Endothelial cell of umbilical vein (primary cell): ENCODE measurements around the gene APELA. TPM values are rescaled to one million over a fixed set of nuclear protein-coding genes. Genes with fewer than 3 reads are reported as not detected.

Experiments
- BruUV-seq: library from RNA; stranded (reverse); fragments of 400-500 nt; replicated peaks from 2 replicates; lab custom pipeline; 2021; lab: Mats Ljungman, UMichigan
- CTCF ChIA-PET: fragments of 300-600, 350-600 bp; sonication (Branson Sonifier 250); formaldehyde crosslinking; loops from one replicate; lab custom pipeline; 2021; ENCODE audit warnings: antibody characterized with exemption, inconsistent platforms; lab: Charles Lee
- POLR2A ChIA-PET: fragments of 300-600, 350-600 bp; sonication (Branson Sonifier 250); formaldehyde crosslinking; loops from one replicate; lab custom pipeline; 2021; ENCODE audit warnings: antibody characterized with exemption, inconsistent platforms; lab: Charles Lee
- DNase-seq: peaks from one replicate; pipeline ENCODE4 v3.0.0-alpha.2; 2011; ENCODE audit warnings: low read depth, low spot score
- FAIRE-seq: peaks from 2 replicates; lab custom pipeline; 2011; peaks lifted over from hg19 to GRCh38; lab: Jason Lieb, UNC
- H2AFZ ChIP-seq: 2 replicates; pipeline ENCODE4 v1.6.0; 2012; ENCODE audit warnings: low read depth, low read length, control low read depth, inconsistent platforms
- H3K27ac ChIP-seq: 2 replicates; pipeline ENCODE4 v1.5.1; 2011; ENCODE audit warnings: low read depth, mild to moderate bottlenecking, control low read depth, low read length, moderate library complexity; ENCODE audit not compliant: insufficient read depth
- H3K27me3 ChIP-seq, 2 experiments: 2 replicates each; pipeline versions ENCODE4 v1.6.0 to v1.6.1; 2011; ENCODE audit warnings: low read length in 2 of 2, mixed read lengths in 1 of 2; ENCODE audit not compliant: control insufficient read depth in 2 of 2, insufficient read depth in 2 of 2
- H3K36me3 ChIP-seq, 2 experiments: 2 replicates in 1 of 2; 3 replicates in 1 of 2; pipeline ENCODE4 v1.5.1; 2011; ENCODE audit warnings: low read length in 2 of 2, mild to moderate bottlenecking in 1 of 2, moderate library complexity in 1 of 2; ENCODE audit not compliant: control insufficient read depth in 2 of 2, insufficient read depth in 2 of 2; ENCODE audit errors: extremely low read depth in 1 of 2
- H3K4me1 ChIP-seq: 3 replicates; pipeline ENCODE4 v1.5.1; 2011; ENCODE audit warnings: mild to moderate bottlenecking, low read length; ENCODE audit not compliant: control insufficient read depth, insufficient read depth; ENCODE audit errors: extremely low read depth
- H3K4me2 ChIP-seq: 2 replicates; pipeline ENCODE4 v1.6.1; 2011; ENCODE audit warnings: low read length, control low read depth, mixed read lengths; ENCODE audit not compliant: insufficient read depth
- H3K4me3 ChIP-seq, 3 experiments: fragments of 200-600 bp in 1 of 3; sonication (generic), shearing (Covaris generic) in 1 of 3; replicated peaks in 1 of 3; 2 replicates each; pipeline ENCODE4 v1.5.1; 2011 to 2016; ENCODE audit warnings: control low read depth in 3 of 3, low read length in 3 of 3, mild to moderate bottlenecking in 2 of 3, inconsistent platforms in 1 of 3, low read depth in 1 of 3, moderate library complexity in 1 of 3; ENCODE audit not compliant: insufficient read depth in 1 of 3
- H3K79me2 ChIP-seq: 2 replicates; pipeline ENCODE4 v1.6.0; 2012; ENCODE audit warnings: low read length, inconsistent platforms; ENCODE audit not compliant: control insufficient read depth, insufficient read depth
- H3K9ac ChIP-seq: replicated peaks from 2 replicates; pipeline ENCODE3; 2011; ENCODE audit warnings: low read length, control low read depth; ENCODE audit not compliant: insufficient read depth; ENCODE audit errors: extremely low read depth
- H3K9me1 ChIP-seq: replicated peaks from 3 replicates; pipeline ENCODE4 v1.6.0; 2011; ENCODE audit warnings: mild to moderate bottlenecking, low read length; ENCODE audit not compliant: control insufficient read depth, insufficient read depth; ENCODE audit errors: extremely low read depth
- H3K9me3 ChIP-seq: replicated peaks from 2 replicates; pipeline ENCODE4 v1.5.1; 2012; ENCODE audit warnings: low read length, inconsistent platforms; ENCODE audit not compliant: control insufficient read depth, insufficient read depth
- H4K20me1 ChIP-seq: replicated peaks from 2 replicates; pipeline ENCODE3; 2011; ENCODE audit warnings: mild to moderate bottlenecking, low read length; ENCODE audit not compliant: control insufficient read depth, insufficient read depth; ENCODE audit errors: extremely low read depth
- EZH2 ChIP-seq: IDR thresholded peaks from 2 replicates; pipeline ENCODE4 v1.6.1; 2012; ENCODE audit warnings: borderline replicate concordance, low read depth, mild to moderate bottlenecking, moderate library complexity, low read length, inconsistent platforms; ENCODE audit not compliant: severe bottlenecking
- FOS ChIP-seq: IDR thresholded peaks from 2 replicates; pipeline ENCODE4 v1.6.1; 2011; ENCODE audit warnings: mild to moderate bottlenecking, low read length, moderate library complexity, borderline replicate concordance; ENCODE audit not compliant: insufficient read depth
- GATA2 ChIP-seq: IDR thresholded peaks from 2 replicates; pipeline ENCODE4 v1.7.0; 2011; ENCODE audit warnings: low read depth, mild to moderate bottlenecking, moderate library complexity, mixed read lengths, low read length; ENCODE audit not compliant: insufficient read length, insufficient read depth
- JUN ChIP-seq: IDR thresholded peaks from 2 replicates; pipeline ENCODE4 v1.6.1; 2011; ENCODE audit warnings: borderline replicate concordance, low read depth; ENCODE audit not compliant: insufficient read length, insufficient read depth
- MYC ChIP-seq: IDR thresholded peaks from one replicate; pipeline ENCODE4 v1.6.1; 2011; ENCODE audit warnings: mild to moderate bottlenecking, low read depth, low read length
- POLR2A ChIP-seq: IDR thresholded peaks from 2 replicates; pipeline ENCODE4 v1.6.1; 2012; ENCODE audit warnings: low read depth, mild to moderate bottlenecking, control low read depth, low read length
- POLR2AphosphoS5 ChIP-seq: IDR thresholded peaks from 2 replicates; pipeline ENCODE4 v1.6.1; 2012; ENCODE audit warnings: low read depth, mild to moderate bottlenecking, control low read depth, low read length, moderate library complexity; ENCODE audit not compliant: insufficient read depth
- dilution Hi-C: fragments of 300-500 bp; cut with MboI; formaldehyde crosslinking; loops from one replicate; pipeline ENCODE4 v1.15.0; 2019; ENCODE audit warnings: low sequenced_read_pairs; ENCODE audit not compliant: extremely low pct_ligation_motif_present
- intact Hi-C: fragments of 100-400 bp; cut with micrococcal nuclease; formaldehyde crosslinking; loops from one replicate; pipeline ENCODE4 v1.10.0; 2022
- polyA plus RNA-seq, 4 experiments: library from polyadenylated mRNA; depleted of rRNA in 3 of 4; stranded (reverse) in 3 of 4; unstranded in 1 of 4; fragments of >200 nt; gene quantifications; 2 replicates each; pipeline versions ENCODE4 v1.2.1 to v1.2.3, GENCODE V29; 2011 to 2012; ENCODE audit warnings: missing spikeins in 1 of 4
- total RNA-seq: library from RNA; stranded (reverse); gene quantifications from 2 replicates; pipeline ENCODE4 v1.2.3, GENCODE V29; 2021
- TF ChIP-seq, protein P1 (sequence below), 2 donors: IDR thresholded peaks; 1 replicate in 1 of 2; 2 replicates in 1 of 2; pipeline ENCODE4 v1.5.1; 2011; ENCODE audit warnings: low read length in 2 of 2, mild to moderate bottlenecking in 2 of 2, moderate library complexity in 2 of 2, control low read depth in 1 of 2, inconsistent platforms in 1 of 2, low read depth in 1 of 2; ENCODE audit not compliant: insufficient read depth in 1 of 2; ENCODE audit errors: extremely low read depth in 1 of 2
- TF ChIP-seq, protein P2 (sequence below): IDR thresholded peaks from 2 replicates; pipeline ENCODE4 v1.6.1; 2011; ENCODE audit not compliant: insufficient read depth, insufficient read length

APELA gene
- total and polyA plus RNA-seq, 2 donors (not counting 3 experiments of a cell fraction or from before 2014, with no cell fraction given) = not detected

DNA sequence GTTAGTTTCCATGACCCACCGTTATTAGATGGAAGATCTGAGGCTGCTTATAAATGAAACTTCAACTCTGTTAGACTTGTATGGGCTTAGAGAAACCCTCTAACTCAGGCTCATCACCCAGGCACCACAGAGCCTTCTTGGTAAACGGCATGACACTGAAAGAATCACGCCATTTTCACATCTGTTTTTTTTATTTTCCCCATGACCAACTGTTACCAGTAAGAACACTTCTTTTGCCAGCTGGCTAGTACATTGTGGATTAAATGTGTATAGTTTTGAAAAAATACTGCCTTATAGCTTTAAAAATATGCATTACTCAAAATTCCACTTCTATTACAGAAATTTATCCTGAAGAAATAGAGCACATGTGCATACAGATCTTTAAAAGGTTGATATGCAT is 48.0 kb upstream of the APELA start:
- BruUV-seq = no TSS peak
- FAIRE-seq = no peak
- dilution Hi-C loops = no loop called here

DNA sequence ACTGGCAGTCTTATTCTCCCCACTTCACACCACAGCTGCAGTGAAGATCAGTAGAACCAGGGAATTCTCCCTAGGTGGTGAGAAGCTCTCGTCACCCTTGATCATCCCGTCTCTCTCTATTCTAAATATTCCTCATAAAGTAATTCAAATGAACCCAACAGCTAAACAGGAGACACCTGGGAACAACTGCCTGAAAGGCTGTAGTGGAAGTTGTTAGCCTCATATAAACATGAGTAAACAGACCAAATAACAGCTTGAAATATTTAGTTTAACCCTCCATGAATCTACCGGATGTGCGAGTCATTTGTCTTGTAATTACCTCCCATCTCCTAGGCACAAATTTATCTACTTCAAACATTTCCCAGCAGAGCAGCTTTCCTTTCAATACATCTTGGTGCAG is 30.4 kb upstream of the APELA start:
- no TSS peak for BruUV-seq
- Histone ChIP-seq H3K79me2 (no peaks in the 10 kb centered on the region), H3K4me1 (no peaks in the 10 kb centered on the region), H3K4me2 (no peak overlapping the region), H3K36me3 (no peaks in the 10 kb centered on the region), H3K27ac (no peak overlapping the region), H3K9me3 (no peaks in the 10 kb centered on the region), H3K9me1 (no peaks in the 10 kb centered on the region), H3K9ac (no peak overlapping the region), H2AFZ (no peak overlapping the region), H4K20me1 (no peaks in the 10 kb centered on the region), H3K27me3 (no peaks in the 10 kb centered on the region), H3K4me3 (no peak overlapping the region)
- no peak for FAIRE-seq
- CTCF ChIA-PET = no interaction called here
- POLR2A ChIA-PET = no interaction called here
- no peak for DNase-seq
- dilution Hi-C loops = no loop called here
- intact Hi-C loops = no loop called here
- TF ChIP-seq EZH2 (no peak), MYC (no peak), POLR2A (no peak), FOS (no peak), POLR2AphosphoS5 (no peak), GATA2 (no peak), JUN (no peak)
- TF ChIP-seq, protein P1, sequence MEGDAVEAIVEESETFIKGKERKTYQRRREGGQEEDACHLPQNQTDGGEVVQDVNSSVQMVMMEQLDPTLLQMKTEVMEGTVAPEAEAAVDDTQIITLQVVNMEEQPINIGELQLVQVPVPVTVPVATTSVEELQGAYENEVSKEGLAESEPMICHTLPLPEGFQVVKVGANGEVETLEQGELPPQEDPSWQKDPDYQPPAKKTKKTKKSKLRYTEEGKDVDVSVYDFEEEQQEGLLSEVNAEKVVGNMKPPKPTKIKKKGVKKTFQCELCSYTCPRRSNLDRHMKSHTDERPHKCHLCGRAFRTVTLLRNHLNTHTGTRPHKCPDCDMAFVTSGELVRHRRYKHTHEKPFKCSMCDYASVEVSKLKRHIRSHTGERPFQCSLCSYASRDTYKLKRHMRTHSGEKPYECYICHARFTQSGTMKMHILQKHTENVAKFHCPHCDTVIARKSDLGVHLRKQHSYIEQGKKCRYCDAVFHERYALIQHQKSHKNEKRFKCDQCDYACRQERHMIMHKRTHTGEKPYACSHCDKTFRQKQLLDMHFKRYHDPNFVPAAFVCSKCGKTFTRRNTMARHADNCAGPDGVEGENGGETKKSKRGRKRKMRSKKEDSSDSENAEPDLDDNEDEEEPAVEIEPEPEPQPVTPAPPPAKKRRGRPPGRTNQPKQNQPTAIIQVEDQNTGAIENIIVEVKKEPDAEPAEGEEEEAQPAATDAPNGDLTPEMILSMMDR (IDR thresholded peaks at IDR 0.05; ENCODE audit: extremely low read depth in 1 of 2, insufficient read depth in 1 of 2, low read depth in 1 of 2, low read length in 2 of 2) = no peak
- TF ChIP-seq, protein P2, sequence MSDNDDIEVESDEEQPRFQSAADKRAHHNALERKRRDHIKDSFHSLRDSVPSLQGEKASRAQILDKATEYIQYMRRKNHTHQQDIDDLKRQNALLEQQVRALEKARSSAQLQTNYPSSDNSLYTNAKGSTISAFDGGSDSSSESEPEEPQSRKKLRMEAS = no peak

More for the DNA sequence above, 48.0 kb upstream of the APELA start:
- POLR2A ChIA-PET = no interaction called here
- Histone ChIP-seq H3K4me1 (no peaks in the 10 kb centered on the region), H3K9me1 (no peaks in the 10 kb centered on the region), H3K4me3 (no peak overlapping the region), H3K27ac (no peak overlapping the region), H3K36me3 (no peaks in the 10 kb centered on the region), H3K79me2 (no peaks in the 10 kb centered on the region), H3K4me2 (no peak overlapping the region), H2AFZ (no peak overlapping the region), H3K9ac (no peak overlapping the region), H3K9me3 (no peaks in the 10 kb centered on the region), H3K27me3 (no peaks in the 10 kb centered on the region), H4K20me1 (no peaks in the 10 kb centered on the region)
- CTCF ChIA-PET = no interaction called here
- TF ChIP-seq JUN (no peak), POLR2AphosphoS5 (no peak)
- TF ChIP-seq, protein P2 = no peak
- no peak for DNase-seq
- intact Hi-C loops = no loop called here
